Activated CD4-positive, alpha-beta T cell treated with anti-CD3 and anti-CD28 coated beads, Interleukin-2, amount 10 ng/mL, durations not matched to agents 24 days and 14 days (primary cell): ENCODE data around the gene SLCO6A1. TPM values are rescaled to one million over a fixed set of nuclear protein-coding genes. Genes with fewer than 3 reads are reported as not detected.
"Not testable (repeated sequence)": the region's sequence is repeated elsewhere in the genome, so short reads cannot be mapped to it uniquely, and the experiment has no call there.

Experiments
- DNase-seq: peaks from one replicate; pipeline ENCODE4 v3.0.0; 2022
- H3K27ac Mint-ChIP-seq: one replicate; pipeline ENCODE4 v1.8.0; 2022; ENCODE audit warnings: mild to moderate bottlenecking, mixed read lengths
- H3K27me3 Mint-ChIP-seq: one replicate; pipeline ENCODE4 v1.8.0; 2022; ENCODE audit warnings: mixed read lengths
- H3K36me3 Mint-ChIP-seq: one replicate; pipeline ENCODE4 v1.8.0; 2022; ENCODE audit warnings: low read depth, mild to moderate bottlenecking, mixed read lengths
- H3K4me1 Mint-ChIP-seq: one replicate; pipeline ENCODE4 v1.8.0; 2021; ENCODE audit warnings: mixed read lengths
- H3K4me3 Mint-ChIP-seq: one replicate; pipeline ENCODE4 v1.8.0; 2022; ENCODE audit warnings: mild to moderate bottlenecking, moderate library complexity, mixed read lengths
- H3K9me3 Mint-ChIP-seq: one replicate; pipeline ENCODE4 v1.8.0; 2021; ENCODE audit warnings: mixed read lengths
- intact Hi-C: fragments of 100-400 bp; cut with micrococcal nuclease; formaldehyde crosslinking; loops from one replicate; pipeline ENCODE4 v1.15.1; 2023
- total RNA-seq: library from RNA; stranded (reverse); gene quantifications from 2 replicates; pipeline ENCODE4 v1.2.3, GENCODE V29; 2022

SLCO6A1 gene
- total RNA-seq, 1 donor from 2014 or later = not detected

- Mint-ChIP-seq H3K9me3 (no peaks in the 10 kb centered on the region), H3K36me3 (no peaks in the 10 kb centered on the region), H3K4me1 (no peaks in the 10 kb centered on the region), H3K4me3 (no peak overlapping the region), H3K27me3 (peaks cover 10% of the 10 kb centered on the region), H3K27ac (no peak overlapping the region)
- intact Hi-C loops = no loop called here
- no peak for DNase-seq
Measured at GRCh38 chr5:102528600-102528999, 29.8 kb upstream of the SLCO6A1 start.

- H3K36me3 Mint-ChIP-seq = no peaks in the 10 kb centered on the region
- no peak overlapping the region for H3K4me3 Mint-ChIP-seq
- intact Hi-C loops = no loop called here
- peaks cover 10% of the 10 kb centered on the region for H3K27me3 Mint-ChIP-seq
- no peaks in the 10 kb centered on the region for H3K9me3 Mint-ChIP-seq
- no peak overlapping the region for H3K27ac Mint-ChIP-seq
- H3K4me1 Mint-ChIP-seq = peaks cover 3% of the 10 kb centered on the region
- no peak for DNase-seq
Measured at GRCh38 chr5:102527547-102527946, 28.7 kb upstream of the SLCO6A1 start.

- DNase-seq = no peak
- H3K4me1 Mint-ChIP-seq = peaks cover 3% of the 10 kb centered on the region
- peaks cover 6% of the 10 kb centered on the region for H3K27me3 Mint-ChIP-seq
- no peak overlapping the region for H3K4me3 Mint-ChIP-seq
- intact Hi-C loops = no loop called here
- no peak overlapping the region for H3K27ac Mint-ChIP-seq
- no peaks in the 10 kb centered on the region for H3K9me3 Mint-ChIP-seq
- no peaks in the 10 kb centered on the region for H3K36me3 Mint-ChIP-seq
Measured at GRCh38 chr5:102523541-102524175, 24.9 kb upstream of the SLCO6A1 start.

GRCh38 chr5:102511666-102512065 lies 12.9 kb upstream of the SLCO6A1 start:
- Mint-ChIP-seq H3K4me1 (no peaks in the 10 kb centered on the region), H3K27me3 (no peaks in the 10 kb centered on the region), H3K4me3 (no peak overlapping the region), H3K9me3 (no peaks in the 10 kb centered on the region), H3K36me3 (no peaks in the 10 kb centered on the region), H3K27ac (no peak overlapping the region)
- intact Hi-C loops = no loop called here
- DNase-seq = no peak

GRCh38 chr5:102491261-102491914 lies 7.4 kb downstream of the SLCO6A1 start:
- H3K9me3 Mint-ChIP-seq, H3K4me1 Mint-ChIP-seq, H3K27me3 Mint-ChIP-seq, H3K27ac Mint-ChIP-seq, DNase-seq, H3K36me3 Mint-ChIP-seq, H3K4me3 Mint-ChIP-seq, intact Hi-C loops: not testable (repeated sequence)

GRCh38 chr5:102483736-102484135 lies 15.1 kb downstream of the SLCO6A1 start:
- Mint-ChIP-seq H3K9me3 (no peaks in the 10 kb centered on the region), H3K27me3 (no peaks in the 10 kb centered on the region), H3K27ac (no peak overlapping the region), H3K4me3 (no peak overlapping the region), H3K36me3 (no peaks in the 10 kb centered on the region), H3K4me1 (no peaks in the 10 kb centered on the region)
- intact Hi-C loops = no loop called here
- no peak for DNase-seq

GRCh38 chr5:102481054-102481715 lies 17.6 kb downstream of the SLCO6A1 start:
- no peaks in the 10 kb centered on the region for H3K9me3 Mint-ChIP-seq
- intact Hi-C loops = no loop called here
- no peaks in the 10 kb centered on the region for H3K4me1 Mint-ChIP-seq

GRCh38 chr5:102453716-102454115 lies 45.1 kb downstream of the SLCO6A1 start:
- H3K27me3 Mint-ChIP-seq = no peaks in the 10 kb centered on the region
- H3K9me3 Mint-ChIP-seq = no peaks in the 10 kb centered on the region

More at GRCh38 chr5:102481054-102481715, 17.6 kb downstream of the SLCO6A1 start:
- H3K27me3 Mint-ChIP-seq = no peaks in the 10 kb centered on the region
- no peak overlapping the region for H3K4me3 Mint-ChIP-seq
- no peak overlapping the region for H3K27ac Mint-ChIP-seq
- DNase-seq = no peak
- no peaks in the 10 kb centered on the region for H3K36me3 Mint-ChIP-seq

GRCh38 chr5:102451082-102451481 lies 47.7 kb downstream of the SLCO6A1 start:
- Mint-ChIP-seq H3K27ac (no peak overlapping the region), H3K4me3 (no peak overlapping the region), H3K9me3 (no peaks in the 10 kb centered on the region), H3K27me3 (no peaks in the 10 kb centered on the region), H3K4me1 (peaks cover 3% of the 10 kb centered on the region), H3K36me3 (no peaks in the 10 kb centered on the region)
- intact Hi-C loops = no loop called here
- DNase-seq = no peak

More at GRCh38 chr5:102453716-102454115, 45.1 kb downstream of the SLCO6A1 start:
- intact Hi-C loops = no loop called here
- H3K36me3 Mint-ChIP-seq = no peaks in the 10 kb centered on the region
- H3K4me3 Mint-ChIP-seq = no peak overlapping the region
- H3K4me1 Mint-ChIP-seq = peaks cover 3% of the 10 kb centered on the region
- no peak for DNase-seq
- H3K27ac Mint-ChIP-seq = no peak overlapping the region

- no peak for DNase-seq
- peaks cover 2% of the 10 kb centered on the region for H3K27me3 Mint-ChIP-seq
- intact Hi-C loops = no loop called here
- peaks cover 3% of the 10 kb centered on the region for H3K4me1 Mint-ChIP-seq
- no peak overlapping the region for H3K27ac Mint-ChIP-seq
- no peak overlapping the region for H3K4me3 Mint-ChIP-seq
- H3K9me3 Mint-ChIP-seq = no peaks in the 10 kb centered on the region
- H3K36me3 Mint-ChIP-seq = no peaks in the 10 kb centered on the region
Measured at GRCh38 chr5:102450313-102450990, 48.3 kb downstream of the SLCO6A1 start.

GRCh38 chr5:102433473-102433872 lies 65.3 kb downstream of the SLCO6A1 start:
- H3K4me1 Mint-ChIP-seq = no peaks in the 10 kb centered on the region
- no peaks in the 10 kb centered on the region for H3K36me3 Mint-ChIP-seq
- no peak overlapping the region for H3K27ac Mint-ChIP-seq
- no peaks in the 10 kb centered on the region for H3K27me3 Mint-ChIP-seq
- no peak overlapping the region for H3K4me3 Mint-ChIP-seq
- peaks cover 3% of the 10 kb centered on the region for H3K9me3 Mint-ChIP-seq
- DNase-seq = no peak
- intact Hi-C loops = no loop called here

- Mint-ChIP-seq H3K27me3 (no peaks in the 10 kb centered on the region), H3K27ac (no peak overlapping the region), H3K36me3 (no peaks in the 10 kb centered on the region), H3K9me3 (peaks cover 5% of the 10 kb centered on the region), H3K4me1 (no peaks in the 10 kb centered on the region), H3K4me3 (no peak overlapping the region)
- no peak for DNase-seq
- intact Hi-C loops = no loop called here
Measured at GRCh38 chr5:102421647-102422046, 77.2 kb downstream of the SLCO6A1 start.

- Mint-ChIP-seq H3K27ac (no peak overlapping the region), H3K9me3 (no peaks in the 10 kb centered on the region), H3K4me1 (no peaks in the 10 kb centered on the region), H3K27me3 (no peaks in the 10 kb centered on the region), H3K36me3 (no peaks in the 10 kb centered on the region), H3K4me3 (no peak overlapping the region)
- no peak for DNase-seq
- intact Hi-C loops = no loop called here
Measured at GRCh38 chr5:102418531-102418930, 80.3 kb downstream of the SLCO6A1 start.

- Mint-ChIP-seq H3K4me3 (no peak overlapping the region), H3K27me3 (no peaks in the 10 kb centered on the region), H3K4me1 (no peaks in the 10 kb centered on the region), H3K36me3 (no peaks in the 10 kb centered on the region), H3K9me3 (no peaks in the 10 kb centered on the region), H3K27ac (no peak overlapping the region)
- intact Hi-C loops = no loop called here
- no peak for DNase-seq
Measured at GRCh38 chr5:102414448-102414847, 84.4 kb downstream of the SLCO6A1 start.
